ENCODE results near the gene B3GAT1.

Gene B3GAT1

DNA sequence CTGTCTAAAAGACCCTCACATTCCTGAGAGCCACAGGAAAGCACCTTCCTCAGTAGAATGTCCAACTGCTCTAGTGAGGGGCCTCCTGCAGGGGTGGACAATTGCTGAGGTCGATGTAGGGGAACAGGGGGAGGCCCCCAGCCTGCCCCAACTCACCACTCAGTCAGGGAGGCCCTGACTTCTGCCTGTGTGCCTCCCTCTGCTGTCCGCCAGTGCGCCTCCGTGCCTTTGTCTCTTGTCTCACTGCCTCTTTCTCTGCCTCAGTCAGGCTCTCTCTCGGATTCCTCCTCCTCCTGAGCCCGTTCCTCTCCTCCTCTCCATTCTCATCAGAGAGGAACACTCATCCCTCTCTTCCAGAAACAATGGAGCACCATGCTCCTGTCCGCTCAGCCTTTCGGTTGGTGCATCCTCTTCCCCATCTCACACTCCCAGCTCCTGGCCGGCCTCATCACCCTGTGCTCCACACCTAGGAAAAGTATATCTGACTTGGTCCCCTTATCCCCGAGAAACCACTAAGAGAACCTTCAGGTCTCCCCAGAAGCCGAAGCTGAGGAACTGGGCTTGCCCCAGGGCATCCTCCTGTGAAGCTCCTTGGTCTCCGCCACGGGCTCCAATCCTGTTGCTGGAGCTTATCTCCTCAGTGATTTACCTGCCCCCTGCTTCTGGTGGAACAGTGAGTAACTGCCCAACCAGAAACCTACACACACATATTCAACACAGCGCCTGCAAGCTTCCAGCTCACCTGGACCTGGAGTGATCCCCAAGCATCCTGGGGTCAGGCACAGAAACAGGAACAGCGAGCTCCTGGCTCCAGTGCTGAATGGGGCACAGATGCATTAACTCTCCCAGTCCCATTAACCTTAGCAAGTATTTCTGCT is 2.3 kb downstream of the B3GAT1 start:
- no peak for DNase-seq

DNA sequence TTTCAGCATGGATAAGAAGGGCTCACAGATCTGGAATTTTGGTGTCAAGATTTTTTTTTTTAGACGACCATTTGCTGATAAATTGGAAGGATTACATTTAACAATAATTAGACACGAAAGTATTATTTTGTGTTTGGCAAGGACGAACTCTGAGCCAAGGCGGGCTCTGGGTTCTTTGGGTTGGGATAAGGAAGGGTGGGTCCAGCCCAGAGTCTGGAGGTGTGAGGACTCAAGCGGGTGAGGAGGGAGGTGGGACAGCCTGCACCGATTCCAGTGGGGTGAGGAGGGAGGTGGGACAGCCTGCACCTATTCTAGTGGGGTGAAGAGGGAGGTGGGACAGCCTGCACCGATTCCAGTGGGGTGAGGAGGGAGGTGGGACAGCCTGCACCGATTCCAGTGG is 4.1 kb downstream of the B3GAT1 start:
- DNase-seq, result no peak

DNA sequence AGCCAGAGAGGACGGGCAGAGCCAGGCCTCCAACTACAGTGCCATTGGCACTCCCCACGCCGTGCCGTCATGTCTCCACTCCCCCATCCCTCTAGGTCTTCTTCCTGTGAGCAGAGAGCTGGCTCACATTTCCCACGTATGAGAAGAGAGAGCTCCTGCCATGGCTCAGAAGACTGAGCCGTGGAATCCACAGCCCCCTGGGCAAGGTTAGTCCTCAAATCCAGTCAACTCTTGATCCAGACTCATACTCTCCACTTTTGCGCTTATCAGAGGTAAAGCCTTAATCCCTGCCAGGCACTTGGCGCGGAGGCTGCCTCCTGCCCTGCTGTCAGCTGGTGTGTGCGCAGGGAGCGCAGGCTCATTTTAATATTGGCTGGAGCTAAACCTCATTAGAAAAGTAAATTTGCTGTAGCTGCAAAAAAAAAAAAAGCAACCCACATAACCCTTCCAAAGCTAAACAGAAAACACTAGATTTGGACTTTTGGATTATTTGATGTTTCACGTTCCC is 4.7 kb downstream of the B3GAT1 start:
- no peak for DNase-seq

DNA sequence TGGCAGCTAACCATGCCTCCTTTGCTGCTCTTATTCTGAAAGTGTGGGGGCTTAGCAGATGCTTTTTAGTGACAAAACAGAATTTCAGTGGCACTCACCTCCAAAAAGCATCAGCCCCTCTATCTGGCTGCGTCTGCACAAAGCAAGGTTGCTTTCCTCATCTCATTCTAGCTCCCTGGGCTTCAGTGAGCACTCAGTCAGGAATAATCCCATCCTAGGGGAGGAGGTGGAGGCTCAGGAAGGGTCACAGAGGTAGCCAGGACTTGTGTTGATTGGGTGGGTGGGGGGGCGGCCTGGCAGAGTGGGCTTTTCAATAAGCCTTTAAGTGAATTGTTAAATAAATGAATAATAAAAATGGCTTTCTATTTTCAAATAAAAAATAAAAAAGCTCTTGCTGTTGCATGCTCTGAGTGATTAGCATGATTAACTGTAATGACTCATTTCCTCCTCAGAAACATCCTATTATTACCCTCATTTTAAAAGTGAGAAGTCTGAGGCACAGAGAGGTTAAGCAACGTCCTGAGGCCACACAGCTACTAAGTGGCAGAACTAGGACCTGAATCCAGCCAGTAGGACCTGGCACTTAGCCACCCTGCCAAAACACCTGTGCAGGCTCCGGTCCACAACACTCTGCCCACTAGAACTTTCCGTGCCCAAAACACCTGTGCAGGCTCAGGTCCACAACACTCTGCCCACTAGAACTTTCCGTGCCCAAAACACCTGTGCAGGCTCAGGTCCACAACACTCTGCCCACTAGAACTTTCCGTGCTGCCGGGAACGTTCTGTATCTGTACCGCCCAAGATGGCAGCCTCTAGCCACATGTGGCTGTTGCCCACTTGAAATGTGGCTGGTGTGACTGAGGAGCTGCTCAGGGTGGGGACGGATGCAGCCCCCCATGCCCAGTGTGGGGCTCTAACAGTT is 5.5 kb downstream of the B3GAT1 start:
- DNase-seq, result no peak

GRCh38 chr11:134405841-134406240 is 6.2 kb downstream of the B3GAT1 start:
- no peak for DNase-seq

- no peak for DNase-seq
These were observed 6.6 kb downstream of the B3GAT1 start for GRCh38 chr11:134405436-134405835.

DNA sequence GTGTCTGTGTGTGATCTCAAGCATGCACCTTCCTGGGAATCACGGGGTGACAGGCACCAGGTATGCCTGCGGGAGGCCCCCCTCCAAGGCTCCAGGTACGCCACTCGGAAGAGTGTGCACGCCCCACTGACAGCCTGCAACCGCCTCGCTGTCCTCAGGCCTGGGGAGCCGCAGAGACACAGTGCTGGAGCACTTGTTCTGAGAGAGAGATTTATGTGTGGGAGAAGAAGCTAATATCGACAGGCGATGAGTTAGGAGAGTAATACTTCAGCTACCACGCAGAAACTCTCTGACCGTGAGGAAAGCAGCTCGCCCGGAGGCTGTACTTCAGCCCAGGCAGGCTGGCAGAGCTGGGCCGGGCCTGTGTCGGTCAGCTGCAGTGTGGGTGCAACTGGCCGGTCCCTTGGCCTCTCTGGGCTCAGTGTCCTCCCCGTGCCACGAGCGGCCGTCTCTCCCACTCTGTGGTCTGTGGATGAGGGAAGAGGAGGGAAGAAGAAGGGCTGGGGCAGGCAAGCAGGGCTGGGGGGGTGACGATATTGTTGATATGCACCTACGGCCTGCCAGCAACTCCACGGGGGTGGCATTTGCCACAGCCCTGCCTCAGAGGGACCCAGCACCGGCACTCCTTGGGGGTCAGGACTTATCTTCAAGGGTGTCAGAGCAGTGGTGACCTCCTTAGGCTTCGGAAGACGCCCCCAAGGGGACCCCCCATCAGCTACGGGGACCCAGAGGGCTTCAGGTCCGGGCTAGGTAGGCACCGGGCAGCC is 7.3 kb downstream of the B3GAT1 start:
- DNase-seq, result no peak

- no peak for DNase-seq
These were observed 9.1 kb downstream of the B3GAT1 start for GRCh38 chr11:134402910-134403309.

DNA sequence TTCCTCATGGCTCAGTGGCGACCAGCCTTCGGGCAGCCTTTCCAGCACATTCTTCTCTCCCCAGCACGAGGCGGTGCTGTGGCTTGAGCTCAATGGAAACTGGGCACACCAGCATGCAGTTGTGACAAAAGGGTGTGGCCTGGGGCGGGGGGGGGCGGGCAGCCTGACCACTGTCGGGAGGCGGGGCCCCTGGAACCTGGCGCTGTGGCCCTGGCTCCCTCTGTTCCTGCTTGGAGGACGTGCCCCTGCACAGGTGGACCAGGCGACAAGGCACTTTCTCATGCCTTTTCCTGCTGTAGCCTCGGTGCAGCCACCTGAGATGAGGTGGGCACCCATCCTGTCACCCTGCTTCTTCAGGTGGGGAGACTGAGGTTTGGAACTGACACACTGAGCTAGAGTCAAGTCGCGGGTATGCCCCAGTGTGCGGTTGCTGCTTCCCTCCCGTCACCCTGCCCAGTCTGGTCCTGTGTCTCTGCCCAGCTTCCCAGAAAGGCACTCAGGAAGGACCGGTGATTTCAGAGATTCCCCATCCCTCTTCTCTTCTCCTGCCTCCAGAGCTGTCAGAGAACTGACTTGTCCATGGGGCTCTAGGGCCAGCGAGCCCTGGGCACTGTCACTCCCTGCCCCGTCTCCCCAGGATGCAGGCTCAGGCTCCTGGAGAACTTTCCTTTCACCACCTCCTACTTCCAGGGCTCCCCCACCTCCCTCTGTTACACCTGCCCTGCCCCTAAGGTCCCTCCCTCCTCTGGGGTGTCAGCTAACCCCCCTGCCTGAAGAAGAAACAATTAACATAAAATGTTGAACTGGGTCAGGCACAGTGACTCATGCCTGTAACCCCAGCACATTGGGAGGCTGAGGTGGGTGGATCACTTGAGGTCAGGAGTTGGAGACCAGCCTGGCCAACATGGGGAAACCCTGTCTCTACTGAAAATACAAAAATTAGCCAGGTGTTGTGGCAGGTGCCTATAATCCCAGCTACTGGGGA is 9.9 kb downstream of the B3GAT1 start:
- no peak for DNase-seq

- DNase-seq, result no peak
These were observed 12.0 kb downstream of the B3GAT1 start for GRCh38 chr11:134399996-134400395.

- DNase-seq, result no peak
These were observed 12.8 kb downstream of the B3GAT1 start for GRCh38 chr11:134399293-134399654.

- DNase-seq, result no peak
These were observed 13.3 kb downstream of the B3GAT1 start for GRCh38 chr11:134398644-134399292.

- DNase-seq, result no peak
These were observed 14.0 kb downstream of the B3GAT1 start for GRCh38 chr11:134398079-134398444.

DNA sequence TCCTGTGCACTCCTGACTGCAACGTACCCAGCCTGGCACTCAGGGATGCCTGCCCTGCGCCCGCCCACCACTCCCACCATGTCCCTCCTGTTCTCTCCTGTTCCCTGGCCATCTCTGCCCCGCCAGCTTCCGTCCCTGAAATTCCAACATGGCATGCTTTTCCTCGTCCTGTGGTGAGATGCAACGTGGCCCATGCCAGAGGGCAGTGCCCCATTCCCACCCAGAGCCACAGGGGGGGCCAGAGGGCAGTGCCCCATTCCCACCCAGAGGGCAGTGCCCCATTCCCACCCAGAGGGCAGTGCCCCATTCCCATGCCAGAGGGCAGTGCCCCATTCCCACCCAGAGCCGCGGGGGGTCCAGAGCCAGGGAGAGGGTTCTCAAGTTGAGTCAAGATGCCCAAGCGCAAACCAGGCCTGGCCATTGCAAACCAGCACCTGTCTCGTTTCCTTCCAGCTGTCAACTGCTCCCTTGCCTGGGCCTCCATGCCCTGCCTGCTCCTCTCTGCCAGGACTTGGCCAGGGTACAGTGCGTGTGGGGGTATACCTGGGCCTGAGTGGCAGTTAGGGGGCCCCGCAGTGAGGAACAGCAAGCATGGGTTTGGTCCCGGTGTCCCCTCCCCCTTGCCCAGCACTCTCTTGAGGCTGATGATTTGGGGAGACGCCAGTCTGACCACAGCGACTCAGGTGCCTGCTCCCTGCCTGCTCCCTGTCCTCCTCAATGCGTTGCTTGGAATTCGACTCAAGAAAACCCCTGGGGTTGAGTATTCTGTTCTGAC is 14.6 kb downstream of the B3GAT1 start:
- DNase-seq, result no peak

GRCh38 chr11:134395002-134395401 is 17.0 kb downstream of the B3GAT1 start:
- DNase-seq, result no peak

GRCh38 chr11:134394311-134394710 is 17.7 kb downstream of the B3GAT1 start:
- no peak for DNase-seq

GRCh38 chr11:134393638-134394037 is 18.4 kb downstream of the B3GAT1 start:
- no peak for DNase-seq

DNA sequence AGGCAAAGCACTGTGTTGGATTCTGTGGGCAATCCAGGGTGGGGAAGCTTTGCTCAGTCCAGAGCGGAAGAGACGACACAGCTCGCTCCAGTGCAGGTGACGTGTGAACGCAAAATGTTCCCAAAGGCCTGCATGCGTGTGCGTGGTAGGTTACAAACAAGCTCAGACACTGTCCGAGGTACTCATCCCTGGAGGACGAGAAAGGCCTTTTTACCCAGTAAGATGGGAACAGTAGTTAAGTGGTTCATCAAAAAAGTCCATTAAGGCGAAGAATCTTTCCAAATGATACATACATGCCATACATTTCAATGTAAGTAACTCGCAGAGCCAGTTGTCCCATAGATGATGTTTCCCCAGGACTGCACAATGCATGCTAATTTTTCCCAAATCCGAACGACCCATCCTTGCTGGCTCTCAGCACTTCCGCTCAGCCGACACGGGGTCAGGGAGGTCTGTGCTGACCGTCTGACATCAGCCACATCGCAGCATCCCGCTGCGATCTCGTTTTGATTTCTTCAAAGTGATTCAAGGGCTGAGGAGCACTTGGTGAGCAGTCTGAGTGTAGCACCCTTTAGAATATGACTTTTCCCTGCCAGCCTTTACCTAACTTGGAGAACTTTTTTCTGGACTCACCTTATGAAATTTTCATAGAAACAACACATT is 19.0 kb downstream of the B3GAT1 start:
- no peak for DNase-seq

GRCh38 chr11:134391656-134392055 is 20.4 kb downstream of the B3GAT1 start:
- no peak for DNase-seq
